Measurements from ENCODE around the gene ATP5PD. TPM values are rescaled to one million over a fixed set of nuclear protein-coding genes. Genes with fewer than 3 reads are reported as not detected.

Gene ATP5PD
- total and polyA plus RNA-seq, 2 donors (not counting 1 experiment from before 2014, with no cell fraction given), result 92.1 to 101 TPM

DNA sequence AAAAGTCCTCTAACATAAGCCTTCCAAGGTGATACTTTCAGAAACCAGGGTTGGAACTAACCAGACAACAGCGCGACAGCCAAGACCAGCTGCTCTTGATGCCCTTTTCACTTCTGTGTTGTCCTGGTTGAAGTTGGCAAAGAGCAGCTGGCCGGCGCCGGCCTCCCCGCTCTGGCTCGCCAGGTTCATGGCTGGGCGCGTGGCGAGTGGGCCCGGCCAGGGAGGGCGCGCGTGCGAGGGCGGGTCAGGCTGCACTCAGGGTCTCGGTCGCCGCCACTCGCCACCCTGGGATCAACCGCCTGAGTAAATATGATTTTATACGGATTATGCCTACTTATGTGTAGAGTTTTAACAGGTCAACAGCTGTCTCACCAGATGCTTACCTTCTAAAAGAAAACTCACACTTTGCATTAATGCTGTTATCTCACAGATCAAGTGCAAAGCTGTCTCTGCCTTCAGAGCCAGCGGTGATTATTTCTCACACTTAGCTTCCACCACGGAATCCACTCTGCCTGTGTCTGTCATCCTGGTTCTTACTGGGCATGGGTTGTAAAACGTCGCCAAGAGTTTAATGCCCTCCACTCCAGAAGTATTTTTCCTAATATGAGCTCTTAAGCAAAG lies 13.8 kb upstream of the ATP5PD start:
- Histone ChIP-seq H3K9ac (ENCODE audit: low read length) (no peak overlapping the region), H3K27me3 (replicated peaks in 1 of 4; ENCODE audit: control extremely low read depth in 1 of 4, control insufficient read depth in 3 of 4, insufficient read depth in 4 of 4, low read length in 3 of 4) (no peaks in the 10 kb centered on the region), H2AFZ (ENCODE audit: insufficient read depth, low read depth, low read length, poor library complexity, severe bottlenecking) (no peak overlapping the region), H3K9me3 (ENCODE audit: control extremely low read depth in 1 of 3, control insufficient read depth in 2 of 3, insufficient read depth in 1 of 3, low read length in 2 of 3) (no peaks in the 10 kb centered on the region), H3K4me2 (replicated peaks; ENCODE audit: low read depth, low read length, poor library complexity, severe bottlenecking) (no peak overlapping the region), H3K4me3 (ENCODE audit: control extremely low read depth in 1 of 5, extremely low read depth in 1 of 5, insufficient read depth in 1 of 5, low read depth in 2 of 5, low read length in 4 of 5) (no peak overlapping the region), H3K27ac (ENCODE audit: low read length in 2 of 2) (no peak overlapping the region), H3K36me3 (replicated peaks in 1 of 2; ENCODE audit: control extremely low read depth in 1 of 2, control insufficient read depth in 1 of 2, extremely low read depth in 1 of 2, insufficient read depth in 2 of 2, low read length in 1 of 2) (peaks cover 0 to 55% of the 10 kb centered on the region in 2 experiments), H3K4me1 (ENCODE audit: control insufficient read depth in 2 of 2, insufficient read depth in 2 of 2, low read length in 2 of 2) (no peaks in the 10 kb centered on the region), H4K20me1 (ENCODE audit: control insufficient read depth, insufficient read depth, low read length, poor library complexity, severe bottlenecking) (no peaks in the 10 kb centered on the region), H3K79me2 (ENCODE audit: control insufficient read depth, insufficient read depth, low read length) (peaks cover 6% of the 10 kb centered on the region)
- POLR2A ChIA-PET, result interaction anchor here (0.5 to 0.8 kb wide), 2 partner anchors 13 to 47 kb away, joined by 4 to 5 read pairs; no protein-coding TSS in a partner anchor
- CTCF ChIA-PET, result interaction anchor here (0.6 to 2.2 kb wide), 14 partner anchors 10 to 352 kb away, joined by 3 to 10 read pairs (median 4); partner anchors contain the start of gene FDXR
- TF ChIP-seq, protein P1, sequence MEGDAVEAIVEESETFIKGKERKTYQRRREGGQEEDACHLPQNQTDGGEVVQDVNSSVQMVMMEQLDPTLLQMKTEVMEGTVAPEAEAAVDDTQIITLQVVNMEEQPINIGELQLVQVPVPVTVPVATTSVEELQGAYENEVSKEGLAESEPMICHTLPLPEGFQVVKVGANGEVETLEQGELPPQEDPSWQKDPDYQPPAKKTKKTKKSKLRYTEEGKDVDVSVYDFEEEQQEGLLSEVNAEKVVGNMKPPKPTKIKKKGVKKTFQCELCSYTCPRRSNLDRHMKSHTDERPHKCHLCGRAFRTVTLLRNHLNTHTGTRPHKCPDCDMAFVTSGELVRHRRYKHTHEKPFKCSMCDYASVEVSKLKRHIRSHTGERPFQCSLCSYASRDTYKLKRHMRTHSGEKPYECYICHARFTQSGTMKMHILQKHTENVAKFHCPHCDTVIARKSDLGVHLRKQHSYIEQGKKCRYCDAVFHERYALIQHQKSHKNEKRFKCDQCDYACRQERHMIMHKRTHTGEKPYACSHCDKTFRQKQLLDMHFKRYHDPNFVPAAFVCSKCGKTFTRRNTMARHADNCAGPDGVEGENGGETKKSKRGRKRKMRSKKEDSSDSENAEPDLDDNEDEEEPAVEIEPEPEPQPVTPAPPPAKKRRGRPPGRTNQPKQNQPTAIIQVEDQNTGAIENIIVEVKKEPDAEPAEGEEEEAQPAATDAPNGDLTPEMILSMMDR (IDR thresholded peaks at IDR 0.05), result no peak
- no peak for TF ChIP-seq EZH2 (IDR thresholded peaks at IDR 0.05; ENCODE audit: borderline replicate concordance, insufficient read depth, low read depth, low read length, poor library complexity, severe bottlenecking)
- intact Hi-C loops (cut with micrococcal nuclease), result no loop called here
- no peaks in the 10 kb centered on the region for H3K9me3 Mint-ChIP-seq (ENCODE audit: insufficient read depth)
- H3K27ac Mint-ChIP-seq, result no peak overlapping the region
- ATAC-seq (ENCODE audit: low read depth), result no peak
- 97% methylated on average over 22 of the region's 26 CpGs for WGBS (ENCODE audit: insufficient coverage)
- no peaks in the 10 kb centered on the region for H3K4me1 Mint-ChIP-seq
- no peak overlapping the region for H3K4me3 Mint-ChIP-seq
- no peaks in the 10 kb centered on the region for H3K27me3 Mint-ChIP-seq
- no peak for DNase-seq

Measured in B cell (primary cell).